HG02588 (cell line): ENCODE measurements around the gene CLEC1A.
A peak's percentile ranks its signal among the peaks of the same experiment; 100 is the strongest.

Source experiments
- ATAC-seq: cut with Tn5 transposase; IDR thresholded peaks from one replicate; pipeline ENCODE4 v1.9.1; 2021; ENCODE audit warnings: mild to moderate bottlenecking, moderate library complexity; ENCODE audit not compliant: unreplicated experiment

CLEC1A gene

GRCh38 chr12:10098791-10099190 is at the start of gene CLEC1A:
CLEC1A (minus strand) TSS chr12:10098985; CDS start chr12:10098922, 63 bp downstream.
- ATAC-seq: no peak

- ATAC-seq: peak; percentile 65
These were observed 49.1 kb upstream of the CLEC1A start for GRCh38 chr12:10147714-10148403.

- no peak for ATAC-seq
These were observed 44.3 kb upstream of the CLEC1A start for GRCh38 chr12:10142976-10143589.

- no peak for ATAC-seq
These were observed 41.2 kb upstream of the CLEC1A start for GRCh38 chr12:10140001-10140400.

GRCh38 chr12:10136637-10137205 is 37.9 kb upstream of the CLEC1A start:
- ATAC-seq: no peak

GRCh38 chr12:10135126-10135525 is 36.3 kb upstream of the CLEC1A start:
- no peak for ATAC-seq

GRCh38 chr12:10132850-10133370 is 34.1 kb upstream of the CLEC1A start:
- ATAC-seq: no peak

- no peak for ATAC-seq
These were observed 32.4 kb upstream of the CLEC1A start for GRCh38 chr12:10131111-10131690.

- ATAC-seq: peak; percentile 67
These were observed 31.3 kb upstream of the CLEC1A start, which contains the start of gene CLEC7A for GRCh38 chr12:10130042-10130441. CLEC7A (minus strand) TSS chr12:10130199; CDS start chr12:10130082, 117 bp downstream.

- ATAC-seq: no peak
These were observed 29.9 kb upstream of the CLEC1A start for GRCh38 chr12:10128687-10129086.

GRCh38 chr12:10126413-10126812 is 27.6 kb upstream of the CLEC1A start:
- no peak for ATAC-seq

- ATAC-seq: no peak
These were observed 23.9 kb upstream of the CLEC1A start for GRCh38 chr12:10122689-10123088.

GRCh38 chr12:10121278-10121677 is 22.5 kb upstream of the CLEC1A start:
- no peak for ATAC-seq

GRCh38 chr12:10119066-10119465 is 20.3 kb upstream of the CLEC1A start:
- no peak for ATAC-seq

GRCh38 chr12:10115890-10116289 is 17.1 kb upstream of the CLEC1A start:
- ATAC-seq: no peak

- ATAC-seq: no peak
These were observed 16.5 kb upstream of the CLEC1A start for GRCh38 chr12:10115311-10115710.

- no peak for ATAC-seq
These were observed 15.1 kb upstream of the CLEC1A start for GRCh38 chr12:10113920-10114319.

GRCh38 chr12:10113075-10113474 is 14.3 kb upstream of the CLEC1A start:
- no peak for ATAC-seq

- ATAC-seq: no peak
These were observed 12.7 kb upstream of the CLEC1A start for GRCh38 chr12:10111451-10111850.

GRCh38 chr12:10110256-10110844 is 11.6 kb upstream of the CLEC1A start:
- no peak for ATAC-seq

- no peak for ATAC-seq
These were observed 3.5 kb upstream of the CLEC1A start for GRCh38 chr12:10102322-10102721.
